Activated CD8-positive, alpha-beta memory T cell treated with anti-CD3 and anti-CD28 coated beads, Interleukin-2, amount 50 U/mL, for 48 hours (primary cell): ENCODE measurements around the gene ETS2.
"Not testable (repeated sequence)": the region's sequence is repeated elsewhere in the genome, so short reads cannot be mapped to it uniquely, and the experiment has no call there.

ENCODE experiments used
- DNase-seq: peaks from one replicate; pipeline ENCODE4 v3.0.0-alpha.2; 2020

Gene ETS2

DNA sequence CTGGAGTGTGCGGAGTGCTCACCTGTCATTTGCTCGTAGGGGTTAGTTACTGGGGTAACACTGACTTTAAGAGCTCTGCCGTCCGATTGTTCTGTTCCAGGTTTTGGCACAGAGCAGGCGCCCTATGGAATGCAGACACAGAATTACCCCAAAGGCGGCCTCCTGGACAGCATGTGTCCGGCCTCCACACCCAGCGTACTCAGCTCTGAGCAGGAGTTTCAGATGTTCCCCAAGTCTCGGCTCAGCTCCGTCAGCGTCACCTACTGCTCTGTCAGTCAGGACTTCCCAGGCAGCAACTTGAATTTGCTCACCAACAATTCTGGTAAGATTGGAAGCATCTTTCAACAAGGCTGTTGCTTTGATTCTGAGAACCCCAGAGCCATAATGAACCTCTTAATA lies 12.6 kb downstream of the ETS2 start:
- no peak for DNase-seq

DNA sequence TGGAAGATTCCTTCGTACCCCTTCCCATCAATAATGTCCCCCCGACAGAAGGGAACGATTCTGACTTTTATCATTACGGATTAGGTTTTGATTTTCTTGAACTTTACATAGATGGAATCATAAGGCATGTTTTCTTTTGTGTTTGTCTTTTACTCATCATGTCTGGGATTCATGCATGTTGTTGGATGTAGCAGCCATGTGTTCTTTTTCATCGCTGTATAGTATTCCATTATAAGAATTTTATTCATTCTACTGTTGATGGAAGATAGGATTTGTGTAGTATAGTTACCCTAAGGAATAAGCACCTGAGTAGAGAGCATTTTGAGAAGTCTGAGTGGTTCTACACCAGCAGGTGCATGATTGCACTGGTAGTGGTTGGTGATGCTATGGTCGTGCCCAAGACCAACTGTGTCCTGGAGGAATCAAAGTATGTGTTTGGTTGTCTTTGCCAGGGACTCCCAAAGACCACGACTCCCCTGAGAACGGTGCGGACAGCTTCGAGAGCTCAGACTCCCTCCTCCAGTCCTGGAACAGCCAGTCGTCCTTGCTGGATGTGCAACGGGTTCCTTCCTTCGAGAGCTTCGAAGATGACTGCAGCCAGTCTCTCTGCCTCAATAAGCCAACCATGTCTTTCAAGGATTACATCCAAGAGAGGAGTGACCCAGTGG lies 13.5 kb downstream of the ETS2 start:
- no peak for DNase-seq

DNA sequence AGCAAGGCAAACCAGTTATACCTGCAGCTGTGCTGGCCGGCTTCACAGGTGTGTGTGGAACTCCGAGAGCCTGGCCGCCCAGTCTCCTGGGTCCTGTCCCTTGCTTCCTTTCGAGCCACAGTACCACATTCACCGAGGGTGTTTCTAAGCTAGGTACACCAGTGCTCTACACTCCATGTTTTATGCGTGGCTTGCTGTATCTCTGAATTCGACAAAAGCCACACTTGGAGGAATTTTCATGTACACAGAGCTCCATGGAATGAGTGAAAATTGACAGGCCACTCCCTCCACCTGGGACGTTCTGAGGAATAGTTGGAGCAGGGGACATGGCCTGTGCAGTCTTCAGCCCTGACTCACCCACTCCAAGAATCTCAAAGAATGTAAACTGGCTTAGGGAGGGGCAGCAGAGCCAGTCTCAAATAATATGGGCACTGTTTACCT lies 14.0 kb downstream of the ETS2 start:
- no peak for DNase-seq

DNA sequence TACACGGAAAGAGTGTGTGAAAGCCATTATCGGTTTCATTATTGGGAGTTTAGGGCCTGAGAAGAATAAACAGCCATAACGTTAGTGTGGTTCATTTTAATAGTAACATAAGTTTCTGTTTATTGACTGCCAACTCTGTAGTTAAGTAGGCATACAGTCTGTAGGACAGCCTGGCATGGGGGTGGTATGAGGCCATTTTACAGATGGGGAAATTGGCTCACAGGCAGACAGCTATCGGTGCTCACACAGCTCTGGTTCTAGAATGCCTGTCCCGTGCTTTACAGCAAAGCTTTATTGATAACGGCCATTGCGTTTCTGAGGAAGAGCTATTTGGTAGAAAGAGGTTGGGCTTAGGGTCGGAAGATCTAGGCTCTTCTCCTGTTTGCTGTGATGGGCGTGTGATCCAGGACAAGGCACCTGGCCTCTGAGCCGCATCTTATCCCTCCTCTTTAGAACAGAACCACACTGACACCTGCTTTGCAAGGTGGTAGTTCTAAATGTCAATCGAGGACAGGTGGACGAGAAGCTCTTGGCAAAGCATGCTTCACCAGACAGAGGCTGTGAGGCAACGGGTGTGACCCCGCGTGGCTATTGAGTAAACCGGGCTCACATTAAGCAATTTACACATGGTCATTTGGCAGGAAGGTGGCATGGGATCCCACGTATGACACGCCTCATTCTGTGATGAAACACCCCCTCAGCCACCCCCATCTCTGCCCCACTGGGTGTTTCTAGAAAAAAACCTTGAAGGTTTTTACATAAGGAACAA lies 14.9 kb downstream of the ETS2 start:
- DNase-seq, result no peak

DNA sequence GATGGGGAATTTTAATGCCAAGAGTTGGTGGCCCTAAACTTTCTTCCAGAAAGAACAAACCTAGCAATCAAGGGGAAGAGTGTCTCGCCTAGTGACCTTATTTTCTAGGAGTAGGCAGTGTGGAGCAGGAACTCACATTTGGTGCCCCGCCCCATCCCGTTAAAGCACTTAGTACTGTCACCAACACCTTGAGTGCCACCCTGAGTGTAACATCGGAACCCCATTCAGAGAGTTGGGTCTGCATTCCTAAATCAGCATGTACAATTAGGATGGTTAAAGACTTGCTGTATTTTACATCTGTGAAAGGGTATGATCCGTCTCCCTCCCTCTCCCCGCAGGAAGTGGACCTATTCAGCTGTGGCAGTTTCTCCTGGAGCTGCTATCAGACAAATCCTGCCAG lies 15.5 kb downstream of the ETS2 start:
- DNase-seq, result no peak

DNA sequence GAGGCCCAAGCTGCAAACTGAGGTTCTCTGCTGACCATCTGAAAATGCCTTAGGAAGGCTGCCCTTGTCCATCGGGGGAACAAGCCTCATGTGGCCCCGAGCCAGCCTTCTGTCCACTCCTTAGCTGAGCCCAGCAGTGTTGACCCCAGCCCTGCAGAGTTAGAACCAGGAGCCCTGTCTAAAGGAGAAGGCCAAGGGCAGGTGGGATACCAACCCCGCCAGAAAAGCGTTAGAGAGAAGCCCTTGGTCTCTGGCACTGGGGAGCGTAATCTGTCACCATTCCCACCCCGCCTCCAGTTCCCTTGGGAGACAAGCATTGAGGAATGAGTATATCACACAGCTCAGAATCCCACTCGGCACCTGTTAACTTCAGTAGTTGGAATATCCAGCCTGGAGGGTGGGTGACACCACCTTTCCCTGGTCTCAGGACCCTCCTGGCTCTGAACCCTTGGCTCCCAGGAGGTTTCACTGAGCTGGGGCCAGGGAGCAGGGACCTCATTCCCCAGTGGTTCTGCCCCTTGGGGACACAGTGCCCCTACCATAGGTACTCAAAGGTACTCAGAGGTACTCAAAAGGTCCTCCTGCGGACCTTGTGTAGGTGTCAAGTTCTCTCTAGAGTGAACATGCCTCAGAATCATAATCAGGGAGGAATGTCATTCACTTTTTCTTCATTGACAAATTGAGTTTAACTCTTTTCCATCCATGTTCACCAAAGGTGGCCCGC lies 16.4 kb downstream of the ETS2 start:
- DNase-seq, result no peak

DNA sequence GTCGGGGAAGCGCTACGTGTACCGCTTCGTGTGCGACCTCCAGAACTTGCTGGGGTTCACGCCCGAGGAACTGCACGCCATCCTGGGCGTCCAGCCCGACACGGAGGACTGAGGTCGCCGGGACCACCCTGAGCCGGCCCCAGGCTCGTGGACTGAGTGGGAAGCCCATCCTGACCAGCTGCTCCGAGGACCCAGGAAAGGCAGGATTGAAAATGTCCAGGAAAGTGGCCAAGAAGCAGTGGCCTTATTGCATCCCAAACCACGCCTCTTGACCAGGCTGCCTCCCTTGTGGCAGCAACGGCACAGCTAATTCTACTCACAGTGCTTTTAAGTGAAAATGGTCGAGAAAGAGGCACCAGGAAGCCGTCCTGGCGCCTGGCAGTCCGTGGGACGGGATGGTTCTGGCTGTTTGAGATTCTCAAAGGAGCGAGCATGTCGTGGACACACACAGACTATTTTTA lies 17.1 kb downstream of the ETS2 start:
- DNase-seq, result no peak

DNA sequence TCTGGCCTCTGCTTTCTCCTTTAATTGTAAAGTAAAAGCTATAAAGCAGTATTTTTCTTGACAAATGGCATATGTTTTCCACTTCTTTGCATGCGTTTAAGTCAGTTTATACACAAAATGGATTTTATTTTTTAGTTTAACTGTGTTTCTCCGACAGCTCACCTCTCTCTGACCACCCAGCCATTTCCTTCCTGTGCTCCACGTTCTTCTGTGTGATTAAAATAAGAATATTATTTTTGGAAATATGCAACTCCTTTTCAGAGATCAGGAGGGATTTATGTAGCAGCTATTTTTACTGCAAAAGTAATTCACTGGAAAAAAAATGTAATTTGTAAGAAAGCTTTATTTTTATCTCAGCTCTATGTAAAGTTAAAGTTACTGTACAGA lies 18.0 kb downstream of the ETS2 start:
- no peak for DNase-seq

DNA sequence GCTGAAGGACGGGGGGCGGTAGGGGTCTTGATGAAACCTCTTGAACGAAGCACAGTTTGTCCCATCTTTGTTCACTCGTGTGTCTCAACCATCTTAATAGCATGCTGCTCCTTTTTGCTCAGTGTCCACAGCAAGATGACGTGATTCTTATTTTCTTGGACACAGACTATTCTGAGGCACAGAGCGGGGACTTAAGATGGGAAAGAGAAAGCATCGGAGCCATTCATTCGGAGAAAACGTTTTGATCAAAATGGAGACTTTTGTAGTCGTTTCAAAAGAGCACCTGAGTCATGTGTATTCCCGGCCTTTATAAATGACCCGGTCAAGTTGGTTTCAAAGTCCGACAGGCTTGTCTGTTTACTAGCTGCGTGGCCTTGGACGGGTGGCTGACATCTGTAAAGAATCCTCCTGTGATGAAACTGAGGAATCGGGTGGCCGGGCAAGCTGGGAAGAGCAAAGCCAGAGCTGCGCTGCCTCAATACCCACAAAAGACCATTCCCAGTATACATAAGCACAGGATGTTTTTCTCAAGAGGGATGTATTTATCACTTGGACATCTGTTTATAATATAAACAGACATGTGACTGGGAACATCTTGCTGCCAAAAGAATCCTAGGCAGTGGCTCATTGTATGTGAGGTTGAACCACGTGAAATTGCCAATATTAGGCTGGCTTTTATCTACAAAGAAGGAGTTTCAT lies 18.5 kb downstream of the ETS2 start:
- DNase-seq, result no peak

DNA sequence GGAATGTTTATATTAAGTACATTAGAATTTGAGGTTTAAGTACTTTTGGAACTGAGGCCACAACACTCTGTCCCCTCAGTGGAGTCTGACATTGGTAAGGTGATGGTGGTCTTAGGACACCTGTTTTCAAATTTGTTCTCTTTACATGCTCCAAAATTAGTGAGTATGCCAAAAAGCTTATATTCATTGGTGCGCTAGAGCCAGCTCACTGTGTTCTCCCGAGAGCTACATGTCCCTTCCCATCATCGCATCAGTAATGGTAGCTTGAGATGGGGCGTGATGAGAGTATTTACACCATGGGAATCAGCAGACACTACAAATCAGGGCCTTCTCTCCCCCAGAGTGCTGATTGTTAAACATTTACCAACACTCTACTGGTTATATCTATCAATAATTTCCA lies 19.5 kb downstream of the ETS2 start:
- no peak for DNase-seq

DNA sequence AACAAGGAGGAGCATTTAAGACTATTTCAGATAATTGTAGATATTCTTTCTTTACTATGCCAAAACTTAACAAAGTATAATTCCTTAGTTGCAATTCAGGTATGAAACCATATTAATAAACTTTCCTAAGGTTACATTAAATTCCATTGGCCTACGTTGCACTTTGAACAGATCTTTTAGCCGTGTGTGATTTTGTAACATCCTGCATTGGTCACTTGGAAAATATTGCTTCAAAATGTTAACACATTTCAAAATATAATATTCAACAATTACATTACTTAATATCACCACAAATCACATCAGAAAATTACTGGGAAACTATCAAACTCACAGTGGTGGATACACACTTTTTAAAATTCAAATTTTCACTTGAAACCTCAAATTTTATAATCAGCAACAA lies 20.2 kb downstream of the ETS2 start:
- DNase-seq, result no peak

DNA sequence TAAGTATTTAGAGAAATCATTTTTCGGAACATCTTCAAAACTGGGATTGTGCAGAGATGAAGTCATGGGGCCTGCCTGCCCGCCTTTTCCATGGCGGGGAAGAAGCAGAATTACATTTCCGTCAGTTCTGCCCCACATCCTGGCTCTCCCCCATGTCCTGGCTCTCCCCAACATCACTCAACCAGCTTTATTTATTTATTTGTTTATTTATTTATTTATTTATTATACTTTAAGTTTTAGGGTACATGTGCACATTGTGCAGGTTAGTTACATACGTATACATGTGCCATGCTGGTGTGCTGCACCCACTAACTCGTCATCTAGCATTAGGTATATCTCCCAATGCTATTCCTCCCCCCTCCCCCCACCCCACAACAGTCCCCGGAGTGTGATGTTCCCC lies 22.4 kb downstream of the ETS2 start:
- not testable (repeated sequence) for DNase-seq

DNA sequence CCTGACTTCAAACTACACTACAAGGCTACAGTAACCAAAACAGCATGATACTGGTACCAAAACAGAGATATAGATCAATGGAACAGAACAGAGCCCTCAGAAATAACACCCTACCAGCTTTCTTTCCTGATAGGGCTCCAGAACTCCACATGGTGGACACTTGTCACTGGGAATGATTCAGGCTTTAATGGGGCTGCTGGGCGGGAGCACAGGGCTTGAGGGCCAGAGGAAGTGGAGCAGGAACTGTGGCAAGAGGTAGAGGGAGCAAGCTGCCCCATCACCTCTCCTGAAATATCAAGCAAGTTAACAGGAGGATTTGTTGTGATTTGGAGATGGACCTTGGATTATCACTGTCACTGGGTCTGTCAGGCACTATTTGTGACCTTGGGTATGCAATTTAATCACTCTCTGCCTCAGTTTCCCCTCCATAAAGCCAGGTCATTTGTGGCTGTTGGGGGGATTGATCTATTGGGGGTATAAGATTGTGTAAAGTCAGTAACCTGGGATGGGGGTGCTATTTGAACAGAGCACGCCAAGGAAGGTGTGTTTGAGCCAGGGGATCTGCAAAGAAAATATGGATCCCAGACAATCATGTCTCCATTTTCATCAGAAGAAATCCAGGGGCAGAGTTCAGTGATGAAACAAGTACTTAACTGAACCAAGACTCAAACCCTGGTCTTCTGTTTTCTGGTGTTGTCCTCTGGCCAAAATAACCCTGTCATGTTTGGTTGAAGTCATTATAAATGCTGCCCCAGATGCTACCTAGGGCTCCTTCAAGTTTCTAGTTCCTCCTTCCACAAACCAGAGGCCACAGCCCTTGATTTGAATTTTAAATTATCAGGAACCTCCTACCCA lies 25.2 kb downstream of the ETS2 start:
- DNase-seq, result no peak

DNA sequence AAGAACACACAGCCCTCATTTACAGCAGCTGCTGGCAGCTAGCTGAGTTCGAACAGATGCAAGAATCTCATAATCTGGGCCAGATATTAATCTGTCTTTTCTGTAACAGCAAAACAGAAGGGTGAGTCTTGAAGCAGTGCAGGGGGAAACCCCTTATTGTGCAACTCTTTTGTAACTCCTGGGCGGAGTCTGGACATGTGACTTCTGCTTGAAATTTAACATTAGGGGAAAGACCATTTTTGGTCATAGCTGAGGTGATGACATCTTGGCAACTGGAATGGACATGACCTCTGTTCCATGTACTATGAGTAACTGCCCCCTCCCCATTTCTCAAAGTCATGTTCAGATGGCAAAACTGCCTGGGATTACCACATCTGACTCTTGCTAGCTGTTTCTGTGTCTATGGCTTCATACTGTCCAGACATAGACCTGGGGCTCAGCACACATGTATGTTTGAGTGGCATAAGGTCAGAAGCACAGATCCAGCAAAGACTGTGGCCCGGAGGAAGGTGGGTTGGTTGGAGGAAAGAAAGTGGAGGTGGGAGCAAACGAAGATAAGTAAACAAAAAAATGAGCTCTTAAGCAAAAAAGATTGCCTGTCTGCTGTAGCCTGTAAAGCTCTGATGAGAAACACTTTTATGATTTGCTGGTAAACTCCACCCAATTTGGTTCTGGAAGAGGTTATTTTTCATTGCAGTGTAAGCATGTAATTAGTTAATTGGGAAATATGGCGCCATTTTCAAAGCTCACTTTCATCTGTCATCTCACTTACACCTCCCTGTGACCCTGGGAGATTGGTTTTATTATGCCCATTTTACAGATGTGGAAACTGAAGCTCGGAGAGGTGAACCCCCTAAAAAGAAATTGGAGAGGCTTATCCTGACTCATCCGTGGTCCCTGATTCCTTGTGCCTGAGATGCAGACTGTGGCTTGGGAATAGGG lies 26.1 kb downstream of the ETS2 start:
- DNase-seq, result no peak

DNA sequence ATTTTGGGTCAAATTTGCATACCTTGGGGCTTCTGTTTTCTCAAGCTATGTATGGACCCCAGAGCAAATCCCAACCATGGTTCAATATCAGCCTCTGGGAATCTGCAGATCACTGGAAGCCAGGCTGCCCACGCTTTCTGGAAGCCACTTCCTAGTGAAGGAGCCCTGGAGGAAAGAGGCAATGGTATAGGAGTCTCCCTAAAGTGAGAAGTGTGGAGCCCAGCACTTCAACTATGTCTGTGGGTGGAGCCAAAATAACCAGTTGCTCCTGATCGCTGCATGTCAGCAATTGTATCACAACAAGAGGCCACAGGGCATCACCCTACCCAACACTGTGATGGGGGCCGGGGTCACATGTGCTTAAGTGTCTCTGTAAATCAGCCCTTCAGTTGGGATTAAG lies 26.9 kb downstream of the ETS2 start:
- DNase-seq, result no peak

DNA sequence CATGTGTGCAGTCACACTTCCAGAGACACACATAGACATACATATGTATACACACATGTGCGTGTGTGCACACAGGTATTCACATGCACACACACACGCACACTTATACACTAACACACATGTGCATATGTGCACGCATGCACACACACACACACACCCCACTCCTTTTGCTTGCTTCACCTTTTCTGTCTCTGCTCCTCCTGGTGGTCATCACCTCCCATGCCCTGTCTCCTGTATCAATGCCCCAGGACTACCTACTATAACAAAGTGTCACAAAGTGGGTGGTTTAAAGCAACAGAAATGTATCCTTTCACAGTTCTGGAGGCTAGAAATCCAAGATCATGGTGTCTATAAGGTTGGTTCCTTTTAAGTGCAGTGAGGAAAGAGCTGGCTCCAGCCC lies 27.4 kb downstream of the ETS2 start:
- no peak for DNase-seq

DNA sequence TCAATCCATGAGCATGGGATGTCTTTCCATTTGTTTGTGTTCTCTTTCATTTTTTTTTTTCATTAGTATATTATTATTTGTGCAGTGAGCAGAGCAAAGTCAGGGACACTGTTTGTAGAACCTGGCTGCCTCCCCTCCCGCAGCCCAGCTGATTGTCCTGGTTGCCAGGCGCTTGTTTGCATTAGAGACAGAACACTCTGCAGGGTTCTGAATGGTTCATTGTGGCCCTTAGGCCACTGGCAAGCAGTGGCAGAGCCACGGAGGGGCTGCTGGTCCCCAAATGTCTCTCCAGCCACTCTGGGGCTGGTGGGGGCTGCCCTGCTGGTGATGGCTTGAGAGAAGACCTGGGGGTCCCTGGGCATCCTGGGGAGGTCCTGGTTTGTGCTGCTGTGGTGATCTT lies 29.0 kb downstream of the ETS2 start:
- no peak for DNase-seq

DNA sequence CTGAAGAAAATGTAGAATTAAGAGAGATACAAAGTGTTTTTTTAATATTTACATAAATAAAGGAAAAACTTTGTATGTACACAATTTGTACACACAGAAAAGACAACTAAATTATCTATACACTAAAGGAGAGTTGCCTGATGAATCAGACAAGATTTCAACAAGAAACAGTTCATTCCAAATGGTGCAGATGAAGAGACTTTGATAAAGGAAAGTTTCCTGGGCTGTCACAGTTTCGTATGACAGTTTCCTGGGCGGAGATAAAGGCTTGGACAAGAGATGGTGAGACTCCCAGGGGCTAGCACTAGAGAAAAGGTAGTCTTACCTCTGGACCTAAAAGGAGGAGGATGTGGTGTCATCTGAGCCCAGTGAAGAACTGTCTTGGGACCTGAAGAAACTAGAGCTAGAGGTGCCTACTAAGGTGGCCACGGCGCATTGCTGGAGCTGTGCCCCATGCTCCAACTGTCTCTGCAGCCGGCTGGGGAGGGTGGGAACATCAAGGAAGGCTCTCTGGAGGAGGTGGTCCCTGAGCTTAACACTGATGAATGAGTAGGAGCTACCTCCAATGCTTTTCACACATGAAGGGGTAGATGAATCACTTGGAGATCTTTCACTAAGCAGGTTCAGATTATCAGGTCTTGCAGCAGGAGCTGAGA lies 32.2 kb downstream of the ETS2 start:
- DNase-seq, result no peak

DNA sequence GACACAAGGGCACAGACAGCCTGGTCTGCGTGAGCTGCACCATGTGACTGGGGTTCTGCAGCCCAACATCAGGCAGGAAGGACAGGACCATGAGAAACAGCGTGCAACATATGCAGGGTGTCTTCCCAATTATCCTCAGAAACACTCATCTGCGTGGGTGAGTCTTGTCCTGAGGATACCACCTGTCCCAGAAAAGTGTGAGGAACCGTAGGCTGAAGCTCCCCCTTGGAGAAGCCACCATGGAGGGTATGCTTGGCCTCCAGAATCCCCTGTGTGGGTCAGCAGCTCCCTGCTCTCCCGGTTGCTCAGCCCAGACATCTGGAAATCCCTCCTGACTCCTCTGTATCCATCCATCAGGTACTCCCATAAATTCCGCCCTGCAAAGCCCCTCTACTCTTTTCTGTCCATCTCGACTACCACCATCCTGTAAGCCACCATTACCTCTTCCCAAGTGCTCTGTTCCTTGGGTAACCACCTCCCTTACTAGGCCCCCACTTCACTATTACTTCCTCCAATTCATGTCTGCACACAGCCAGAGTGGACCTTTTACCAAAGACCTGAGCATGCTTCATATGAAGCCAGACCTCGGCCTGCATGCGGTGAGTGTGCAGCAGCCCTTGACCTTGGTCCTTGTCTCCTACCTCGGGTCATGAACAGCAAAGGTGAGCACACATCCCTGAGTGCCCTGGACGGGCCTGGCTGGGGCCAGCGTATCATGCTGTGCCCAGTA lies 33.0 kb downstream of the ETS2 start:
- DNase-seq, result no peak
